AG04450 (cell line): ENCODE measurements around the gene TECTA. TPM values are rescaled to one million over a fixed set of nuclear protein-coding genes. Genes with fewer than 3 reads are reported as not detected.
"Not testable (repeated sequence)": the region's sequence is repeated elsewhere in the genome, so short reads cannot be mapped to it uniquely, and the experiment has no call there.

ENCODE experiments used
- CTCF ChIA-PET: fragments of 300-600, 350-600 bp; formaldehyde crosslinking; extraction: SDS; loops from one replicate; lab custom pipeline; 2022; ENCODE audit warnings: antibody characterized with exemption, inconsistent platforms; lab: Charles Lee
- POLR2A ChIA-PET: fragments of 350-600 bp; formaldehyde crosslinking; extraction: SDS; loops from one replicate; lab custom pipeline; 2021; ENCODE audit warnings: antibody characterized with exemption, inconsistent platforms; lab: Yijun Ruan, JAX
- DNase-seq: peaks from one replicate; pipeline ENCODE4 v3.0.0-alpha.2; 2011; ENCODE audit warnings: low read depth, low spot score
- H3K27ac ChIP-seq: one replicate; pipeline ENCODE4 v1.5.1; 2012; ENCODE audit warnings: low read depth, low read length, control low read depth
- H3K27me3 ChIP-seq: one replicate; pipeline ENCODE4 v1.6.0; 2012; ENCODE audit warnings: low read length; ENCODE audit not compliant: control insufficient read depth, insufficient read depth
- H3K4me3 ChIP-seq: 2 replicates; pipeline ENCODE4 v1.5.1; 2011; ENCODE audit warnings: mild to moderate bottlenecking, low read depth, low read length, control low read depth
- H3K9me3 ChIP-seq: 2 replicates; pipeline ENCODE4 v1.5.1; 2012; ENCODE audit warnings: low read length; ENCODE audit not compliant: control insufficient read depth, insufficient read depth
- CTCF ChIP-seq: IDR thresholded peaks from 2 replicates; pipeline ENCODE4 v1.5.1; 2011; ENCODE audit warnings: low read depth, low read length, control low read depth, inconsistent platforms
- polyA plus RNA-seq: library from polyadenylated mRNA; depleted of rRNA; stranded (reverse); fragments of >200 nt; gene quantifications from 2 replicates; pipeline ENCODE4 v1.2.3, GENCODE V29; 2011

Gene TECTA
- polyA plus RNA-seq, 1 experiment = 0.37 TPM

DNA sequence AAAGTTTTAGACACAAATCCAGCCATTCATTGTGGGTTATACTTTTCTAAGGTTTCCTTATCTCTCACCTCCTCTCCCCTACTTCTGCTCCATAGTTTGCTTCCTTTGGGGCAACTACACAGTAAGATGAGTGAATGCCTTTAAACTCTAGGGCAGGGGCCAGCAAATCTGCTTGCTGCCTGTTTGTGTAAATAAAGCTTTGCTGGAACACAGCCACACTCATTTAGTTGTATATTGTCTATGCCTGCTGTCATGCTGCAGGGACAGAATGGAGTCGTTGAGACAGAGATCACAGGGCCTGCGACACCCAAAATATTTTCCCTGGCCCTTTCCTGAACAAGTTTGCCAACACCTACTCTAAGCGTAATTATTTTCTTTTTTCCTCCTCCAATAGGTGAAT, 58.7 kb downstream of the TECTA start:
- ChIA-PET CTCF (no interaction called here), POLR2A (no interaction called here)
- peaks cover 7% of the 10 kb centered on the region for H3K27me3 ChIP-seq
- H3K4me3 ChIP-seq = no peak overlapping the region
- H3K27ac ChIP-seq = no peak overlapping the region
- no peak for DNase-seq
- TF ChIP-seq CTCF = no peak
- H3K9me3 ChIP-seq = peaks cover 3% of the 10 kb centered on the region; the same call in 1 of the 2 replicates

DNA sequence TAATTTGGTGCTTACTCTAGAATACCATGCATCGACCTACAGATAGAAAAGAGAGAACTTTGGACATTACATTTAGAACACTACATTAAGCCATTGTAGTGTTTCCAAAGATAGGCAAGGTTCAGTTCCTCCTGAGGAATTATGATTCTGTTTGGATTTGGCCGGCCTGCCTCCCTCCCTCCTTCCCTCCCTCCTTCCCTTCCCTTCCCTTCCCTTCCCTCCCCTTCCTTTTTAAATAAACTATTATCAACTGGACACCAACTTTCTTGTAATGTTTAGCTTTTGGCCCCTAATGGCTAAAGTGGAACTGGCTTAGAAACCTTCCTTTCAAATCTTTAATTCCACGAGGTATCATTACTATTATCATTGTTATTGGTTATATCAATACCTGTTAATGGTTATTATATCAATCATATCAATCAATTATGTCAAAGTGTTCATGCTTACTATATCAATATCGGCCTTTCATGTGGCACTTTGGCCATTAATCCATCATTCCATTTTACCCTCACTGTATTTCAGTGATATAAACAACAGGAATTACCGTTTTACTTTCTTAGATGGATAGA, 60.4 kb downstream of the TECTA start:
- no peak overlapping the region for H3K4me3 ChIP-seq
- TF ChIP-seq CTCF = no peak
- peaks cover 3% of the 10 kb centered on the region; the same call in 1 of the 2 replicates for H3K9me3 ChIP-seq
- POLR2A ChIA-PET = no interaction called here
- no peak for DNase-seq
- peaks cover 9% of the 10 kb centered on the region for H3K27me3 ChIP-seq
- CTCF ChIA-PET = no interaction called here
- no peak overlapping the region for H3K27ac ChIP-seq

GRCh38 chr11:121163658-121164308, 62.7 kb downstream of the TECTA start:
- no peak for TF ChIP-seq CTCF
- CTCF ChIA-PET = interaction anchor here (0.8 kb wide), 1 partner anchor 31 kb away, joined by 4 read pairs; no protein-coding TSS in a partner anchor
- Histone ChIP-seq H3K27ac (no peak overlapping the region), H3K4me3 (no peak overlapping the region), H3K27me3 (peaks cover 5% of the 10 kb centered on the region), H3K9me3 (no peaks in the 10 kb centered on the region)
- POLR2A ChIA-PET = no interaction called here
- no peak for DNase-seq

- H3K27ac ChIP-seq, POLR2A ChIA-PET, CTCF ChIA-PET, DNase-seq, H3K4me3 ChIP-seq, H3K9me3 ChIP-seq, H3K27me3 ChIP-seq: not testable (repeated sequence)
These were observed 76.6 kb downstream of the TECTA start for GRCh38 chr11:121177629-121178028.

- no peak overlapping the region for H3K4me3 ChIP-seq
- POLR2A ChIA-PET = no interaction called here
- H3K9me3 ChIP-seq = peaks cover 10% of the 10 kb centered on the region
- no peaks in the 10 kb centered on the region for H3K27me3 ChIP-seq
- DNase-seq = no peak
- H3K27ac ChIP-seq = no peak overlapping the region
- TF ChIP-seq CTCF = no peak
- CTCF ChIA-PET = interaction anchor here (4.0 kb wide), 1 partner anchor 15 kb away, joined by 25 read pairs; no protein-coding TSS in a partner anchor
These were observed 78.3 kb downstream of the TECTA start for GRCh38 chr11:121179306-121179705.
